ENCODE data around the gene PGRMC2. TPM values are rescaled to one million over a fixed set of nuclear protein-coding genes. Genes with fewer than 3 reads are reported as not detected.

The PGRMC2 gene
- total RNA-seq, 1 experiment from 2014 or later = 73.1 TPM

DNA sequence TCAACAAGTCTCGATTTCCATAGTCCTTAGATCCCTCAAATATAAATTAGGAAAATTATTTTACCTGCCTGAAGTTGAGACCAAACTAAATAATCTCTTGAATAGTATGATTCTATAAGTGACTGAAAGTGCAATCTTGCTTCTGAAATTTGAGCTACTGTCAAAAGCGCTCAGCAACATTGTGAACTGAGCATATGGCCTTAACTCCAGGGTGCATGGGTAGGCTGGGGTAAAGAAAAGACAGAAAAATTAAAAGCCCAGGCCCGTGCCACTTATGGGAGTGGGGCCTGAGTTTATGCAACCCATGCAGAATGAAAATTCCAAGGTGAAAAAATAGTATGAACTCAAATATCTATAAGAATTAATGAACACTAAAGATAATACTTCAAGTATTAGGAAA, 9.8 kb downstream of the PGRMC2 start:
- BruUV-seq (replicated peaks) = no TSS peak
- Histone ChIP-seq H3K36me3 (ENCODE audit: control insufficient read depth, insufficient read depth, low read length) (no peaks in the 10 kb centered on the region), H3K4me1 (peaks cover 11% of the 10 kb centered on the region; the same call in 1 of the 2 replicates), H3K4me3 (ENCODE audit: low read depth, low read length) (no peak overlapping the region), H3K27me3 (replicated peaks; ENCODE audit: control insufficient read depth, insufficient read depth, low read length) (no peaks in the 10 kb centered on the region), H3K9me3 (no peaks in the 10 kb centered on the region)
- no peaks in the 10 kb centered on the region for H3K27me3 Mint-ChIP-seq (ENCODE audit: insufficient read depth, unreplicated experiment)
- H3K4me3 Mint-ChIP-seq (ENCODE audit: unreplicated experiment) = no peak overlapping the region
- no peaks in the 10 kb centered on the region for H3K9me3 Mint-ChIP-seq (ENCODE audit: unreplicated experiment)
- DNase-seq = no peak
- POLR2A ChIA-PET = no interaction called here
- no peak overlapping the region for H3K27ac Mint-ChIP-seq (ENCODE audit: unreplicated experiment)
- peaks cover 13% of the 10 kb centered on the region for H3K4me1 Mint-ChIP-seq (ENCODE audit: low read depth, unreplicated experiment)
- H3K36me3 Mint-ChIP-seq (ENCODE audit: insufficient read depth, unreplicated experiment) = peaks cover 14% of the 10 kb centered on the region
- CTCF ChIA-PET = interaction anchor here (0.6 kb wide), 1 partner anchor 532 kb away, joined by 3 read pairs; no protein-coding TSS in a partner anchor
- TF ChIP-seq, protein P1, sequence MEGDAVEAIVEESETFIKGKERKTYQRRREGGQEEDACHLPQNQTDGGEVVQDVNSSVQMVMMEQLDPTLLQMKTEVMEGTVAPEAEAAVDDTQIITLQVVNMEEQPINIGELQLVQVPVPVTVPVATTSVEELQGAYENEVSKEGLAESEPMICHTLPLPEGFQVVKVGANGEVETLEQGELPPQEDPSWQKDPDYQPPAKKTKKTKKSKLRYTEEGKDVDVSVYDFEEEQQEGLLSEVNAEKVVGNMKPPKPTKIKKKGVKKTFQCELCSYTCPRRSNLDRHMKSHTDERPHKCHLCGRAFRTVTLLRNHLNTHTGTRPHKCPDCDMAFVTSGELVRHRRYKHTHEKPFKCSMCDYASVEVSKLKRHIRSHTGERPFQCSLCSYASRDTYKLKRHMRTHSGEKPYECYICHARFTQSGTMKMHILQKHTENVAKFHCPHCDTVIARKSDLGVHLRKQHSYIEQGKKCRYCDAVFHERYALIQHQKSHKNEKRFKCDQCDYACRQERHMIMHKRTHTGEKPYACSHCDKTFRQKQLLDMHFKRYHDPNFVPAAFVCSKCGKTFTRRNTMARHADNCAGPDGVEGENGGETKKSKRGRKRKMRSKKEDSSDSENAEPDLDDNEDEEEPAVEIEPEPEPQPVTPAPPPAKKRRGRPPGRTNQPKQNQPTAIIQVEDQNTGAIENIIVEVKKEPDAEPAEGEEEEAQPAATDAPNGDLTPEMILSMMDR (IDR thresholded peaks at IDR 0.05; ENCODE audit: insufficient read depth in 1 of 2, low read depth in 1 of 2, low read length in 1 of 2, severe bottlenecking in 1 of 2, unreplicated experiment in 1 of 2) = no peak
- intact Hi-C loops (cut with micrococcal nuclease; ENCODE audit: unreplicated experiment) = no loop called here

DNA sequence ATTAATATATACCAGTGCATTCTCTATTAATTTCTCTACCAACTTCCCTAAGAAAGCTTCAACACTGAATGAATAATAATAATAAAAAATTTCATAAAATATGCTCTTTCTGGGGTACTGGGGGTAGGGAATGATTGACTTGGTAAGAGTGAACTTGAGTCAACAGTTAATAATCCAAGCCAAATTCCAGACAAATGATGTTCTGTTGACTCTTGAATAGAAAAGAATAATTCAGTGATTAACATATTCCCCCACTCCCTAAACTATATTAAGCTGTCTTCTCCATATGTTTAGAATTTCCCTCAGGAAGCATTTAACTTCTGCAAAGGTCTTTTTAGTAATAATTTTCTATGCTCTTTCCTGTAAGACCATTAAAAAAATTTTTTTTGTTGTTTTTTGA, 12.3 kb downstream of the PGRMC2 start:
- ChIA-PET CTCF (no interaction called here), POLR2A (no interaction called here)
- Histone ChIP-seq H3K4me3 (ENCODE audit: low read depth, low read length) (no peak overlapping the region), H3K9me3 (no peaks in the 10 kb centered on the region), H3K4me1 (0 out of 2 replicates have a peak, but pooled peaks cover 8% of the 10 kb centered on the region), H3K27me3 (replicated peaks; ENCODE audit: control insufficient read depth, insufficient read depth, low read length) (no peaks in the 10 kb centered on the region), H3K36me3 (ENCODE audit: control insufficient read depth, insufficient read depth, low read length) (no peaks in the 10 kb centered on the region; the same call in 1 of the 2 replicates)
- peaks cover 6% of the 10 kb centered on the region for H3K4me1 Mint-ChIP-seq (ENCODE audit: low read depth, unreplicated experiment)
- intact Hi-C loops (cut with micrococcal nuclease; ENCODE audit: unreplicated experiment) = no loop called here
- no TSS peak for BruUV-seq (replicated peaks)
- peaks cover 31% of the 10 kb centered on the region for H3K36me3 Mint-ChIP-seq (ENCODE audit: insufficient read depth, unreplicated experiment)
- no peaks in the 10 kb centered on the region for H3K27me3 Mint-ChIP-seq (ENCODE audit: insufficient read depth, unreplicated experiment)
- no peaks in the 10 kb centered on the region for H3K9me3 Mint-ChIP-seq (ENCODE audit: unreplicated experiment)
- H3K4me3 Mint-ChIP-seq (ENCODE audit: unreplicated experiment) = no peak overlapping the region
- no peak for DNase-seq
- TF ChIP-seq, protein P1 (IDR thresholded peaks at IDR 0.05; ENCODE audit: insufficient read depth in 1 of 2, low read depth in 1 of 2, low read length in 1 of 2, severe bottlenecking in 1 of 2, unreplicated experiment in 1 of 2) = no peak
- H3K27ac Mint-ChIP-seq (ENCODE audit: unreplicated experiment) = no peak overlapping the region

DNA sequence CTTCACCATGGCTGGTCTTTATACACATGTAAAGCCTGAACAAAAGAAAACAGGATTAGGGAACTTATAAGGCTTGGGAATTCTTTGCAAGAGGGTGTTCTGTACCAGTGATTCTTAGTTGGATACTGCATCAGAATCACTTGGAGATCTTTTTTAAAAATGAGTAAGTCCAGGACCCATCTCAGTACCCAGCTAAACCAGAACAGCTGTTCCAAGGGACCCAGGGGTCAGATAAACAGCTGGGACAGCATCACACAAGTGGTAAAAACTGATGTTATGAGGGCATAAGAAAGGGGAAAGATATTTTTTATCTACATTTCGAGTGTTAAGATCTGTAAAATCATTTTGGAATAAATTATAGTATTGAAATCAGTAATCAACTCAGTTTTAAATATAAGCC, 16.1 kb downstream of the PGRMC2 start:
- ChIA-PET POLR2A (no interaction called here), CTCF (no interaction called here)
- intact Hi-C loops (cut with micrococcal nuclease; ENCODE audit: unreplicated experiment) = no loop called here
- Mint-ChIP-seq H3K36me3 (ENCODE audit: insufficient read depth, unreplicated experiment) (peaks cover 32% of the 10 kb centered on the region), H3K4me3 (ENCODE audit: unreplicated experiment) (no peak overlapping the region), H3K27me3 (ENCODE audit: insufficient read depth, unreplicated experiment) (no peaks in the 10 kb centered on the region), H3K4me1 (ENCODE audit: low read depth, unreplicated experiment) (no peaks in the 10 kb centered on the region), H3K27ac (ENCODE audit: unreplicated experiment) (no peak overlapping the region), H3K9me3 (ENCODE audit: unreplicated experiment) (no peaks in the 10 kb centered on the region)
- H3K4me3 ChIP-seq (ENCODE audit: low read depth, low read length) = no peak overlapping the region
- peaks cover 30% of the 10 kb centered on the region for H3K4me1 ChIP-seq
- H3K27me3 ChIP-seq (replicated peaks; ENCODE audit: control insufficient read depth, insufficient read depth, low read length) = no peaks in the 10 kb centered on the region
- H3K9me3 ChIP-seq = peaks cover 6% of the 10 kb centered on the region
- TF ChIP-seq, protein P1 (IDR thresholded peaks at IDR 0.05; ENCODE audit: insufficient read depth in 1 of 2, low read depth in 1 of 2, low read length in 1 of 2, severe bottlenecking in 1 of 2, unreplicated experiment in 1 of 2) = no peak
- BruUV-seq (replicated peaks) = no TSS peak
- no peak for DNase-seq
- H3K36me3 ChIP-seq (ENCODE audit: control insufficient read depth, insufficient read depth, low read length) = no peaks in the 10 kb centered on the region; the same call in none of the 2 replicates

Measured in Caco-2 (cell line).